ENCODE measurements around the gene SUGCT.
"Not testable (repeated sequence)": the region's sequence is repeated elsewhere in the genome, so short reads cannot be mapped to it uniquely, and the experiment has no call there.

SUGCT gene

DNA sequence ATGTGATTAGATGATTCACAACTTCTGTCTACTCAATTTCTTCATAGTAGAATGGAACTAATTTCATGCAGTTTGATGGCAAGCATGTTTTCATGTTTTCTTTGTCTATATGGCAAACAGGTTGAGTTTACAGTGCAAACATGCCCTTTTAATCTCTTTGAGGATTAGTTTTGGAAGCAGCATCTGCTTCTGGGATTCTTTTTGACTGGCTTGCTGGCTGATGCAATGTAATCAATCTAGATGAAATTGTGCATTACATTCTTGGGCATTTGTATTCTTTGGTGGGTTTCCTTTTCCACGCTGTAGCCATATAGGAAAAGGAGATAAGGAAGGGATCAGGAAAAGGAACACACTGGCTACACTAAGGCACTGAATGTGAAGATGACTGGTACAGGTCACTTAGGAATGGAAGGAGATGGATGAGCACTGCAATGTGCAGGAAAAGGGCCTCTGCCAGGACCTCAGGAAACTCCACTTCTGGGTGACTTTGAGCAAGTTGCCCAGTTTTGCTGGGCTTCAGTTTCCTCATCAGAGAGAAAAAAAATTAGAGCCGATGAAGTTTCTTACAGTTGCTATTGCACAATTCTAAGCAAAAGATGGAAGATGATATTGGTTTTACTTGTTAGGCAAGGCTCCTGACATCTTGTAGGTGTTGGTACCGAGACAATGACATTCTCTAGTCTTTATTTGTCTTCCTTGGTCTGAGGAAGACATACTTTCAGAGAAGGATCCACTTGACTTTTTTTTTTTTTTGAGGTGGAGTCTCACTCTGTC, 269.1 kb downstream of the SUGCT start:
- DNase-seq (ENCODE audit: low read depth in 1 of 2, low spot score in 1 of 2), result peak in 1 of 2 experiments; percentile 9

DNA sequence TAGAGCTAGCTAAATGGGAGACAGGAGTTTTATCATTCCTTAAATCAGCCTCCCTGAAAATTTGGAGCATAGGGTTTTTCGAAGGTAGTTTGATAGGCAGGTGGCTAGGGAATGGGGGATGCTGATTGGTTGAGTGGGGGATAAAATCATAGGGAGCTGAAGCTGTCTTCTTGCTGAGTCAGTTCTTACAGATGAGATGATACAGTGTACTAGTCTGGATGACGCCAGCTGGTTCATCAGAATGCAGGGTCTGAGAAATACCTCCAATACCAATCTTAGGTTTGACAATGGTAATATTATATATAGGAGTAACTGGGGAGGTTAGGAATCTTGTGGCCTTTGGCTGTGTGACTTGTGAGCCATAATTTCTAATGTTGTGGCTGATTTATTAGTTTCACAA, 271.2 kb downstream of the SUGCT start:
- no peak for DNase-seq (ENCODE audit: low read depth in 1 of 2, low spot score in 1 of 2)
- no peak overlapping the region for H3K27ac ChIP-seq (replicated peaks)
- no peak overlapping the region for H3K4me3 ChIP-seq (replicated peaks; ENCODE audit: insufficient read depth, low read length)
- TF ChIP-seq GABPA (IDR thresholded peaks at IDR 0.05; ENCODE audit: low read depth), result no peak
- no peaks in the 10 kb centered on the region for H3K27me3 ChIP-seq (ENCODE audit: insufficient read depth, poor library complexity, severe bottlenecking)

More for the DNA sequence above, 269.1 kb downstream of the SUGCT start:
- Histone ChIP-seq H3K4me3 (replicated peaks; ENCODE audit: insufficient read depth, low read length) (no peak overlapping the region), H3K27ac (replicated peaks) (no peak overlapping the region; the same call in 1 of the 2 replicates), H3K27me3 (ENCODE audit: insufficient read depth, poor library complexity, severe bottlenecking) (no peaks in the 10 kb centered on the region)
- TF ChIP-seq, protein P1, sequence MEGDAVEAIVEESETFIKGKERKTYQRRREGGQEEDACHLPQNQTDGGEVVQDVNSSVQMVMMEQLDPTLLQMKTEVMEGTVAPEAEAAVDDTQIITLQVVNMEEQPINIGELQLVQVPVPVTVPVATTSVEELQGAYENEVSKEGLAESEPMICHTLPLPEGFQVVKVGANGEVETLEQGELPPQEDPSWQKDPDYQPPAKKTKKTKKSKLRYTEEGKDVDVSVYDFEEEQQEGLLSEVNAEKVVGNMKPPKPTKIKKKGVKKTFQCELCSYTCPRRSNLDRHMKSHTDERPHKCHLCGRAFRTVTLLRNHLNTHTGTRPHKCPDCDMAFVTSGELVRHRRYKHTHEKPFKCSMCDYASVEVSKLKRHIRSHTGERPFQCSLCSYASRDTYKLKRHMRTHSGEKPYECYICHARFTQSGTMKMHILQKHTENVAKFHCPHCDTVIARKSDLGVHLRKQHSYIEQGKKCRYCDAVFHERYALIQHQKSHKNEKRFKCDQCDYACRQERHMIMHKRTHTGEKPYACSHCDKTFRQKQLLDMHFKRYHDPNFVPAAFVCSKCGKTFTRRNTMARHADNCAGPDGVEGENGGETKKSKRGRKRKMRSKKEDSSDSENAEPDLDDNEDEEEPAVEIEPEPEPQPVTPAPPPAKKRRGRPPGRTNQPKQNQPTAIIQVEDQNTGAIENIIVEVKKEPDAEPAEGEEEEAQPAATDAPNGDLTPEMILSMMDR (IDR thresholded peaks at IDR 0.05; ENCODE audit: insufficient read depth, low read length), result no peak
- no peak for TF ChIP-seq GABPA (IDR thresholded peaks at IDR 0.05; ENCODE audit: low read depth)
- TF ChIP-seq POLR2AphosphoS5 (IDR thresholded peaks at IDR 0.05; ENCODE audit: low read depth), result no peak
- no peak for TF ChIP-seq SPI1 (IDR thresholded peaks at IDR 0.05; ENCODE audit: borderline replicate concordance, low read depth)
- TF ChIP-seq REST (IDR thresholded peaks at IDR 0.05; ENCODE audit: insufficient replicate concordance, low read depth), result no peak

GRCh38 chr7:40412323-40412722, 277.5 kb downstream of the SUGCT start:
- TF ChIP-seq, protein P1 (IDR thresholded peaks at IDR 0.05; ENCODE audit: insufficient read depth, low read length), result no peak
- TF ChIP-seq GABPA (IDR thresholded peaks at IDR 0.05; ENCODE audit: low read depth) (no peak), POLR2AphosphoS5 (IDR thresholded peaks at IDR 0.05; ENCODE audit: low read depth) (no peak), SPI1 (IDR thresholded peaks at IDR 0.05; ENCODE audit: borderline replicate concordance, low read depth) (no peak), REST (IDR thresholded peaks at IDR 0.05; ENCODE audit: insufficient replicate concordance, low read depth) (no peak)
- H3K4me3 ChIP-seq (replicated peaks; ENCODE audit: insufficient read depth, low read length), result no peak overlapping the region
- no peak overlapping the region for H3K27ac ChIP-seq (replicated peaks)
- H3K27me3 ChIP-seq (ENCODE audit: insufficient read depth, poor library complexity, severe bottlenecking), result no peaks in the 10 kb centered on the region
- DNase-seq (ENCODE audit: low read depth in 1 of 2, low spot score in 1 of 2), result no peak

- DNase-seq (ENCODE audit: low read depth in 1 of 2, low spot score in 1 of 2); H3K4me3 ChIP-seq (replicated peaks; ENCODE audit: insufficient read depth, low read length); H3K27me3 ChIP-seq (ENCODE audit: insufficient read depth, poor library complexity, severe bottlenecking); H3K27ac ChIP-seq (replicated peaks): not testable (repeated sequence)
Measured at GRCh38 chr7:40414704-40415103, 279.9 kb downstream of the SUGCT start.

DNA sequence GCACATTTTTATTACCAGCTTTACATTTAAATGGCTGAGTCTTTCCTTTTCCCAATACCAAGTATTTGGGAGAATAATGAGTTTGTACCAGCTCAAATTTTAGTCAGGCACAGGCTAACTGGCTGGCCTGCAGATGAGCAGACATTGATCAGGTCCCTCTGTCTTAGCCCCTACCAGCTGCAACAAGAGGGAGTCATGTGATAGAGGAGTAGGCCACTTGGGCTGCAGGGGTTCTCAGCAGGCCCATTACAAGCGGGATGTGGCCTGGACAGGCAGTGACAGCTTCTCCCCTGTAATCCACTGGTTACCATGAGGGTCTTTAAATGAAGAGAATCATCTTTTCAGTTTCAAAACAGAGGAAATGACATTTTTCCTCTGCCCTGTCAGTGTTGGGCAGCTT, 283.6 kb downstream of the SUGCT start:
- no peak overlapping the region for H3K27ac ChIP-seq (replicated peaks)
- TF ChIP-seq GABPA (IDR thresholded peaks at IDR 0.05; ENCODE audit: low read depth) (no peak), POLR2AphosphoS5 (IDR thresholded peaks at IDR 0.05; ENCODE audit: low read depth) (no peak), SPI1 (IDR thresholded peaks at IDR 0.05; ENCODE audit: borderline replicate concordance, low read depth) (no peak), REST (IDR thresholded peaks at IDR 0.05; ENCODE audit: insufficient replicate concordance, low read depth) (no peak)
- TF ChIP-seq, protein P1 (IDR thresholded peaks at IDR 0.05; ENCODE audit: insufficient read depth, low read length), result no peak
- H3K4me3 ChIP-seq (replicated peaks; ENCODE audit: insufficient read depth, low read length), result no peak overlapping the region
- H3K27me3 ChIP-seq (ENCODE audit: insufficient read depth, poor library complexity, severe bottlenecking), result no peaks in the 10 kb centered on the region
- no peak for DNase-seq (ENCODE audit: low read depth in 1 of 2, low spot score in 1 of 2)
